Ascending aorta (tissue), 2 donors: ENCODE measurements around the gene LCAT. TPM values are rescaled to one million over a fixed set of nuclear protein-coding genes. Genes with fewer than 3 reads are reported as not detected.
A peak's percentile ranks its signal among the peaks of the same experiment; 100 is the strongest.

ENCODE experiments used
- DNase-seq, 2 donors: peaks; one replicate each; pipeline ENCODE4 v3.0.0-alpha.2; 2019; ENCODE audit warnings: low spot score in 2 of 2
- H3K27ac ChIP-seq, 2 donors: fragments of 200-600 bp; sonication (generic); one replicate each; pipeline ENCODE4 v1.5.1; 2016 to 2017; ENCODE audit warnings: mild to moderate bottlenecking in 1 of 2
- H3K27me3 ChIP-seq: fragments of 200-600 bp; sonication (generic); one replicate; pipeline ENCODE4 v1.5.1; 2017
- H3K36me3 ChIP-seq, 2 donors: fragments of 200-600 bp; sonication (generic); one replicate each; pipeline ENCODE4 v1.5.1; 2016
- H3K4me1 ChIP-seq, 2 donors: fragments of 200-600 bp; sonication (generic); one replicate each; pipeline ENCODE4 v1.5.1; 2016 to 2017; ENCODE audit warnings: mild to moderate bottlenecking in 1 of 2
- H3K4me3 ChIP-seq, 2 donors: fragments of 200-600 bp; sonication (generic); one replicate each; pipeline ENCODE4 v1.5.1; 2016 to 2017; ENCODE audit warnings: mild to moderate bottlenecking in 1 of 2
- H3K9me3 ChIP-seq, 2 donors: fragments of 200-600 bp; sonication (generic); one replicate each; pipeline ENCODE4 v1.5.1; 2016
- intact Hi-C: fragments of 100-400 bp; cut with DNase I; formaldehyde crosslinking; loops from one replicate; pipeline ENCODE4 v1.15.1; 2023
- total RNA-seq: library from RNA; depleted of rRNA; stranded (reverse); fragments of >200 nt; gene quantifications from one replicate; pipeline ENCODE4 v1.1.0, GENCODE V29; 2016
- TF ChIP-seq, protein P1 (sequence below), 3 experiments: fragments of 200-600 bp in 2 of 3; fragments of 450-650 bp in 1 of 3; sonication (generic) in 2 of 3; IDR thresholded peaks; one replicate each; pipeline ENCODE4 v1.5.1; 2016 to 2019; ENCODE audit warnings: antibody characterized with exemption in 3 of 3, mild to moderate bottlenecking in 1 of 3, moderate library complexity in 1 of 3

LCAT gene
- total RNA-seq, 1 donor from 2014 or later, result 6.6 TPM

DNA sequence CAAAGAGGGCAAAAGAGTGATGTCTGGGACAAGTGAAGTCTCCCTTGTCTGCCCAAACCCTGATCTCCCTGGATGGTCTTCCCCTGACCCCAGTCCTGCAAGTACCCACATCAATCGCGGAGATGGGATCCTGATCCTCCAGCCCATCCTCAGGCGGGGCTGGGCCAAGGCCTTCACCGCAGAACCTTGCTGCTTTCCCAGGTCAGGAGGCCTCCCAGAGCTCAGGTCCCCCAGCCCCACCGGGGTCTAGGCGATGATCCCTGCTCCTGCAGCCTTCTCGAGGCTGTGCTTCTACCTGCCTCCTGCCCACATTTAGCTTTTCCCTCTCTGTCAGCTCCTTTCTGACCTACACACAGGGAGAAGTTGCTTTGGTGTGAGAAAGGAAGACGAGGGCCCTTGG lies 18.2 kb upstream of the LCAT start:
- peak overlapping the region; percentile 17 to 20 for H3K27ac ChIP-seq
- intact Hi-C loops, result loop anchor here (10.0 kb wide), 2 partner anchors 273 to 437 kb away; partner anchors contain the start of genes ESRP2 and RIPOR1
- H3K27me3 ChIP-seq, result no peaks in the 10 kb centered on the region
- H3K36me3 ChIP-seq, result peaks cover 62 to 64% of the 10 kb centered on the region in 2 donors
- no peak overlapping the region for H3K4me3 ChIP-seq
- no peak for DNase-seq
- TF ChIP-seq, protein P1, sequence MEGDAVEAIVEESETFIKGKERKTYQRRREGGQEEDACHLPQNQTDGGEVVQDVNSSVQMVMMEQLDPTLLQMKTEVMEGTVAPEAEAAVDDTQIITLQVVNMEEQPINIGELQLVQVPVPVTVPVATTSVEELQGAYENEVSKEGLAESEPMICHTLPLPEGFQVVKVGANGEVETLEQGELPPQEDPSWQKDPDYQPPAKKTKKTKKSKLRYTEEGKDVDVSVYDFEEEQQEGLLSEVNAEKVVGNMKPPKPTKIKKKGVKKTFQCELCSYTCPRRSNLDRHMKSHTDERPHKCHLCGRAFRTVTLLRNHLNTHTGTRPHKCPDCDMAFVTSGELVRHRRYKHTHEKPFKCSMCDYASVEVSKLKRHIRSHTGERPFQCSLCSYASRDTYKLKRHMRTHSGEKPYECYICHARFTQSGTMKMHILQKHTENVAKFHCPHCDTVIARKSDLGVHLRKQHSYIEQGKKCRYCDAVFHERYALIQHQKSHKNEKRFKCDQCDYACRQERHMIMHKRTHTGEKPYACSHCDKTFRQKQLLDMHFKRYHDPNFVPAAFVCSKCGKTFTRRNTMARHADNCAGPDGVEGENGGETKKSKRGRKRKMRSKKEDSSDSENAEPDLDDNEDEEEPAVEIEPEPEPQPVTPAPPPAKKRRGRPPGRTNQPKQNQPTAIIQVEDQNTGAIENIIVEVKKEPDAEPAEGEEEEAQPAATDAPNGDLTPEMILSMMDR (IDR thresholded peaks at IDR 0.05), result no peak
- peaks cover 11 to 53% of the 10 kb centered on the region in 2 donors for H3K4me1 ChIP-seq
- H3K9me3 ChIP-seq, result no peaks in the 10 kb centered on the region

DNA sequence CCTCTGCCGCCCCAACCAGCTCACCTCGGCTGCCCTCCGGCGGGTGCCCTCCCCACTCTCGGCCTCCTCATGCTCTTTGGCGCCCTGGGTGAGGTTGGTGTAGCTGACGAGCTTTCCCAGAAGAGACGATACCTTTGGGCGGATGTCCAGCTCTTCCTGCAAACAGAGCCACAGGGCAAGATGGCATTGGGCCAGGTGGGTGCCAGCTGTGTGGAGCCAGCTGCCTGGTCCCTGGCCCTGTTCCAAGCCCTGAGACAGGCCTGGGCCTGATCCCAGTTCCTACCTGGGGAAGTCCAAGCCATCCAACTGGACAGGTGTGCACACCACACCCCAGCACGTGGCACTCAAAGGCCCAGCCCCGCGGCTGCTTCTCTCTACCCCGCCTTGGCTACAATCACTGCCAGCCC lies 17.6 kb upstream of the LCAT start:
- peak overlapping the region; percentile 17 to 20 for H3K27ac ChIP-seq
- H3K9me3 ChIP-seq, result no peaks in the 10 kb centered on the region
- peaks cover 67 to 68% of the 10 kb centered on the region in 2 donors for H3K36me3 ChIP-seq
- H3K27me3 ChIP-seq, result no peaks in the 10 kb centered on the region
- H3K4me3 ChIP-seq, result no peak overlapping the region
- DNase-seq, result no peak
- peaks cover 8 to 48% of the 10 kb centered on the region in 2 donors for H3K4me1 ChIP-seq
- intact Hi-C loops, result loop anchor here (10.0 kb wide), 2 partner anchors 273 to 437 kb away; partner anchors contain the start of genes ESRP2 and RIPOR1
- TF ChIP-seq, protein P1 (IDR thresholded peaks at IDR 0.05), result no peak

- peak overlapping the region; percentile 60 to 62 for H3K27ac ChIP-seq
- no peaks in the 10 kb centered on the region for H3K27me3 ChIP-seq
- H3K9me3 ChIP-seq, result no peaks in the 10 kb centered on the region
- intact Hi-C loops, result loop anchor here (10.0 kb wide), 2 partner anchors 275 to 435 kb away; partner anchors contain the start of genes ESRP2 and RIPOR1
- H3K4me1 ChIP-seq, result peaks cover 3 to 29% of the 10 kb centered on the region in 2 donors
- H3K4me3 ChIP-seq, result no peak overlapping the region
- H3K36me3 ChIP-seq, result peaks cover 78 to 81% of the 10 kb centered on the region in 2 donors
- DNase-seq, result peak in 1 of 2 donors; percentile 77
- TF ChIP-seq, protein P1 (IDR thresholded peaks at IDR 0.05), result no peak
These were observed 15.8 kb upstream of the LCAT start for GRCh38 chr16:67959536-67960329.

- no peaks in the 10 kb centered on the region for H3K27me3 ChIP-seq
- peaks cover 87 to 94% of the 10 kb centered on the region in 2 donors for H3K36me3 ChIP-seq
These were observed 13.7 kb upstream of the LCAT start for GRCh38 chr16:67957622-67958021.

DNA sequence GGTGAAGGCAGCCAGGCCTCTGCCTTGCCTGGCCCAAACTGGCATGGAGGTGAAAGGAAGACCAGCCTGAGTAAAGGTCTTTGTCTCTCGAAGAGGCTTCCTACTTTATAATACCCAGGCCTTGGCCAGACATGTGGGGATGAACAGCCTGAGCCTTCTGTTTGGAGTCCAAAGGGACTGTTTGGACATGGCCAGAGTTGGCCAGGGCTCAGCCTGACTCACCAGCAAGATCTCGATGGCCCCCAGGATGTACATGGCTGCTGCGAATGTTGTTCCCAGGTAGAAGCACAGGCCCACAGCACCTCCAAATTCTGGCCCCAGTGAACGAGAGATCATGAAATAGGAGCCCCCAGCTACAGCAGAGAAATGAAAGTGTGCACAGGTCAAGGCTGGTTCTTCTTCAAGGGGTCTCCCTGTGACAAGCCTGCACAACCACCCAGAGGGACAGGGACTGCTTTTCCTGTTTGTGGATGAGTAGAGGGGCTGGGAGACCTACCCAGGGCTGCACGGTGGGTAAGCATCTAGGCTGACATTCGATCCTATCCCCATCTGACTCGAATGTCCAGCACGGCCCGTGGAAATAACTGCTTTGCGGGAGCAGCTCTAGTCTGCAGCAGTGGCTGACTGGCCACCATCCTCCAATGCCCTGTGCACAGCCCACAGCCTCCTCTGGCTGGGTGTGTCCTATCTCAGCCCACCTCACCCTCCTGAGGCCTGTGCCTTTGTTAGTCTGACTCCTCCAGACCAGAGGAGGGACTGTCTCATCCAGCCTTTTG lies 10.7 kb upstream of the LCAT start:
- Histone ChIP-seq H3K36me3 (peaks cover 87 to 94% of the 10 kb centered on the region in 2 donors), H3K27ac (no peak overlapping the region), H3K4me3 (no peak overlapping the region), H3K27me3 (no peaks in the 10 kb centered on the region), H3K4me1 (peaks cover 0 to 4% of the 10 kb centered on the region in 2 donors), H3K9me3 (no peaks in the 10 kb centered on the region)
- intact Hi-C loops, result no loop called here
- DNase-seq, result no peak
- TF ChIP-seq, protein P1 (IDR thresholded peaks at IDR 0.05), result no peak

More at GRCh38 chr16:67957622-67958021, 13.7 kb upstream of the LCAT start:
- TF ChIP-seq, protein P1 (IDR thresholded peaks at IDR 0.05), result no peak
- H3K4me3 ChIP-seq, result no peak overlapping the region
- intact Hi-C loops, result no loop called here
- H3K27ac ChIP-seq, result no peak overlapping the region
- no peak for DNase-seq
- H3K4me1 ChIP-seq, result peaks cover 0 to 12% of the 10 kb centered on the region in 2 donors
- no peaks in the 10 kb centered on the region for H3K9me3 ChIP-seq
